HepG2 (cell line): ENCODE measurements around the gene PLPPR2. TPM values are rescaled to one million over a fixed set of nuclear protein-coding genes. Genes with fewer than 3 reads are reported as not detected.
A peak's percentile ranks its signal among the peaks of the same experiment; 100 is the strongest.

Source experiments
- AGO1 ChIP-seq: fragments of 200-400 bp; formaldehyde crosslinking; IDR thresholded peaks from 2 replicates; pipeline ENCODE4 v1.6.1; 2017; ENCODE audit warnings: mild to moderate bottlenecking, low read depth, low read length, moderate library complexity; ENCODE audit not compliant: poor library complexity, severe bottlenecking
- CREM ChIP-seq, 2 experiments: sonication (generic) in 1 of 2; formaldehyde crosslinking in 1 of 2; IDR thresholded peaks; 2 replicates each; pipeline versions ENCODE4 v1.4.0 to v1.6.1; 2016 to 2020; ENCODE audit warnings: antibody characterized with exemption in 1 of 2, mild to moderate bottlenecking in 1 of 2, missing genetic modification reagents in 1 of 2
- MAFK ChIP-seq, 2 experiments: IDR thresholded peaks in 1 of 2; conservative IDR thresholded peaks in 1 of 2; 2 replicates each; pipeline ENCODE4 v1.6.1; 2011; ENCODE audit warnings: improper control_type of control experiment in 2 of 2, low read length in 2 of 2
- TAF15 ChIP-seq: fragments of 200-400 bp; formaldehyde crosslinking; IDR thresholded peaks from one replicate; pipeline ENCODE4 v1.6.1; 2018; ENCODE audit warnings: mild to moderate bottlenecking, low read depth, low read length; ENCODE audit not compliant: poor library complexity, severe bottlenecking
- ZBTB7B ChIP-seq: sonication (generic); formaldehyde crosslinking; IDR thresholded peaks from 2 replicates; pipeline ENCODE4 v1.4.0; 2020; ENCODE audit warnings: missing genetic modification reagents
- ZFX ChIP-seq: sonication (generic); formaldehyde crosslinking; IDR thresholded peaks from 2 replicates; pipeline ENCODE4 v1.4.0; 2020; ENCODE audit warnings: mild to moderate bottlenecking, low read depth, missing genetic modification reagents, moderate library complexity
- ZMYM4 ChIP-seq: sonication (generic); formaldehyde crosslinking; IDR thresholded peaks from 2 replicates; pipeline ENCODE4 v1.8.1; 2023; ENCODE audit warnings: mild to moderate bottlenecking, missing genetic modification reagents
- ZNF17 ChIP-seq: sonication (generic); formaldehyde crosslinking; IDR thresholded peaks from 2 replicates; pipeline ENCODE4 v1.5.0; 2020; ENCODE audit warnings: mild to moderate bottlenecking, missing genetic modification reagents
- ZNF253 ChIP-seq: sonication (generic); formaldehyde crosslinking; IDR thresholded peaks from 2 replicates; pipeline ENCODE4 v1.8.0; 2022; ENCODE audit warnings: mild to moderate bottlenecking, missing genetic modification reagents, borderline replicate concordance
- ZNF331 ChIP-seq: sonication (generic); formaldehyde crosslinking; IDR thresholded peaks from 2 replicates; pipeline ENCODE4 v1.4.0; 2020; ENCODE audit warnings: missing genetic modification reagents
- ZNF441 ChIP-seq: sonication (generic); formaldehyde crosslinking; IDR thresholded peaks from 2 replicates; pipeline ENCODE4 v1.7.0; 2021; ENCODE audit warnings: missing genetic modification reagents, borderline replicate concordance
- ZNF652 ChIP-seq: IDR thresholded peaks from 2 replicates; pipeline ENCODE4 v1.6.1; 2016; ENCODE audit warnings: low read depth, borderline replicate concordance
- ZNF878 ChIP-seq: sonication (generic); formaldehyde crosslinking; IDR thresholded peaks from 2 replicates; pipeline ENCODE4 v1.8.1; 2023; ENCODE audit warnings: mild to moderate bottlenecking, missing genetic modification reagents, moderate library complexity
- polyA plus RNA-seq, 8 experiments: library from polyadenylated mRNA; depleted of rRNA in 3 of 8; stranded (reverse) in 7 of 8; unstranded in 1 of 8; fragments of >200 nt; fragmentation: Illumina TruSeq in 4 of 8; extraction: Trizol in 4 of 8; gene quantifications; 2 replicates each; pipeline versions ENCODE4 v1.2.1 to v1.2.3, GENCODE V29; 2011 to 2016; ENCODE audit warnings: low read depth in 4 of 8, missing spikeins in 1 of 8, mixed read lengths in 1 of 8; ENCODE audit not compliant: insufficient read depth in 1 of 8
- total RNA-seq, 5 experiments: library from RNA; depleted of rRNA; stranded (reverse); fragments of >200 nt; fragmentation: Illumina TruSeq; extraction: Trizol; gene quantifications; 2 replicates each; pipeline ENCODE4 v1.2.3, GENCODE V29; 2016; ENCODE audit warnings: low read depth in 1 of 5
- TF ChIP-seq, protein P1 (sequence below): sonication (generic); formaldehyde crosslinking; IDR thresholded peaks from 2 replicates; pipeline ENCODE4 v1.4.0; 2020; ENCODE audit warnings: missing genetic modification reagents
- TF ChIP-seq, protein P2 (sequence below): sonication (generic); formaldehyde crosslinking; IDR thresholded peaks from 2 replicates; pipeline ENCODE4 v1.8.1; 2023; ENCODE audit warnings: missing genetic modification reagents, mild to moderate bottlenecking, borderline replicate concordance
- TF ChIP-seq, protein P3 (sequence below): sonication (generic); formaldehyde crosslinking; IDR thresholded peaks from 2 replicates; pipeline ENCODE4 v1.8.0; 2022; ENCODE audit warnings: low read depth, missing genetic modification reagents
- TF ChIP-seq, protein P4 (sequence below): sonication (generic); formaldehyde crosslinking; IDR thresholded peaks from 2 replicates; pipeline ENCODE4 v1.4.0; 2020; ENCODE audit warnings: missing genetic modification reagents, borderline replicate concordance
- TF ChIP-seq, protein P5 (sequence below): IDR thresholded peaks from 2 replicates; pipeline ENCODE4 v1.6.1; 2016
- TF ChIP-seq, protein P6 (sequence below): sonication (generic); formaldehyde crosslinking; IDR thresholded peaks from 2 replicates; pipeline ENCODE4 v1.4.0; 2020; ENCODE audit warnings: missing genetic modification reagents; ENCODE audit errors: not compliant biosample characterization

The PLPPR2 gene
- total and polyA plus RNA-seq, 2 of the 13 experiments (the other 11 are each of a cell fraction or from before 2014, with no cell fraction given): 1.5 to 2.1 TPM

DNA sequence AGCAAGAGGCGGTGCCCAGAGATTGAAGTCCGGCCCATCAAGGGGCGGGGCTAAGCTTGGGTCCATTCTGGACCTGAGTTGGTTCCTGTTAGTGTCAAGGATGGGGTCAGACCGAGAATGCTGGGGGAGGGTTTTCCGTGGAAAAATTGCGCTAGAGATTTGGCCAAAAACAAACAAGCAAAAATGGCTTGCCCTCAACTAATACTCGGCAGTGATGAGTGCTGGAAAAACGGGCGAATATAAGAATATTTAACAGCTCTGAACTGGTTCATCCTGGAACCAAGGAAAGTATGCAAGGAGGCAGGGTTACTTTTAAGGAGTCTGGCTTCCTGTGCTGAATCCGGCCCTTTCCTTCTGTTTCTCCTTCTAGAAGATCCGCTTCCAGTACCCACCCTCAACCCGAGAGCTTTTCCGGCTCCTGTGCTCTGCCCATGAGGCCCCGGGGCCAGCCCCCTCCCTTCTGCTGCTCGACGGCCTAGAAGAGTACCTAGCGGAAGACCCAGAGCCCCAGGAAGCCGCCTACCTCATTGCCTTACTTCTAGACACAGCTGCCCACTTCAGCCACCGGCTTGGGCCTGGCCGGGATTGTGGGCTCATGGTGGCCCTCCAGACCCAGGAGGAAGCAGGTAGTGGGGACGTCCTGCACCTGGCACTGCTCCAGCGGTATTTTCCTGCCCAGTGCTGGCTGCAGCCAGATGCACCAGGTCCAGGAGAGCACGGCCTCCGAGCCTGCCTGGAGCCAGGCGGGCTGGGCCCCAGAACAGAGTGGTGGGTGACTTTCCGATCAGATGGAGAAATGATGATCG, 20.1 kb downstream of the PLPPR2 start (continued):
- TF ChIP-seq, protein P1, sequence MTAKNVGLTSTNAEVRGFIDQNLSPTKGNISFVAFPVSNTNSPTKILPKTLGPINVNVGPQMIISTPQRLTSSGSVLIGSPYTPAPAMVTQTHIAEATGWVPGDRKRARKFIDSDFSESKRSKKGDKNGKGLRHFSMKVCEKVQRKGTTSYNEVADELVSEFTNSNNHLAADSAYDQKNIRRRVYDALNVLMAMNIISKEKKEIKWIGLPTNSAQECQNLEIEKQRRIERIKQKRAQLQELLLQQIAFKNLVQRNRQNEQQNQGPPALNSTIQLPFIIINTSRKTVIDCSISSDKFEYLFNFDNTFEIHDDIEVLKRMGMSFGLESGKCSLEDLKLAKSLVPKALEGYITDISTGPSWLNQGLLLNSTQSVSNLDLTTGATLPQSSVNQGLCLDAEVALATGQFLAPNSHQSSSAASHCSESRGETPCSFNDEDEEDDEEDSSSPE (CRISPR knock-in tag): peak; percentile 40; the same call in 1 of the 2 replicates
- TF ChIP-seq, protein P2, sequence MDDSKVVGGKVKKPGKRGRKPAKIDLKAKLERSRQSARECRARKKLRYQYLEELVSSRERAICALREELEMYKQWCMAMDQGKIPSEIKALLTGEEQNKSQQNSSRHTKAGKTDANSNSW (CRISPR knock-in tag): no peak
- peak; percentile 73 for TF ChIP-seq ZFX (CRISPR knock-in tag)
- no peak for TF ChIP-seq ZMYM4 (CRISPR knock-in tag)
- TF ChIP-seq CREM (IDR thresholded peaks at IDR 0.05): no peak
- no peak for TF ChIP-seq CREM (CRISPR knock-in tag; IDR thresholded peaks at IDR 0.05)
- no peak; the same call in 1 of the 2 replicates for TF ChIP-seq ZBTB7B (CRISPR knock-in tag)
- TF ChIP-seq ZNF441 (CRISPR knock-in tag): no peak
- TF ChIP-seq ZNF17: no peak
- TF ChIP-seq, protein P3, sequence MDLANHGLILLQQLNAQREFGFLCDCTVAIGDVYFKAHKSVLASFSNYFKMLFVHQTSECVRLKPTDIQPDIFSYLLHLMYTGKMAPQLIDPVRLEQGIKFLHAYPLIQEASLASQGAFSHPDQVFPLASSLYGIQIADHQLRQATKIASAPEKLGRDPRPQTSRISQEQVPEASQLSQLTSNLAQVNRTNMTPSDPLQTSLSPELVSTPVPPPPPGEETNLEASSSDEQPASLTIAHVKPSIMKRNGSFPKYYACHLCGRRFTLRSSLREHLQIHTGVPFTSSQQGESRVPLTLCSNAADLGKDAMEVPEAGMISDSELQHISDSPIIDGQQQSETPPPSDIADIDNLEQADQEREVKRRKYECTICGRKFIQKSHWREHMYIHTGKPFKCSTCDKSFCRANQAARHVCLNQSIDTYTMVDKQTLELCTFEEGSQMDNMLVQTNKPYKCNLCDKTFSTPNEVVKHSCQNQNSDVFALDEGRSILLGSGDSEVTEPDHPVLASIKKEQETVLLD (CRISPR knock-in tag): no peak
- no peak for TF ChIP-seq TAF15
- no peak for TF ChIP-seq ZNF253 (CRISPR knock-in tag)
- TF ChIP-seq, protein P4, sequence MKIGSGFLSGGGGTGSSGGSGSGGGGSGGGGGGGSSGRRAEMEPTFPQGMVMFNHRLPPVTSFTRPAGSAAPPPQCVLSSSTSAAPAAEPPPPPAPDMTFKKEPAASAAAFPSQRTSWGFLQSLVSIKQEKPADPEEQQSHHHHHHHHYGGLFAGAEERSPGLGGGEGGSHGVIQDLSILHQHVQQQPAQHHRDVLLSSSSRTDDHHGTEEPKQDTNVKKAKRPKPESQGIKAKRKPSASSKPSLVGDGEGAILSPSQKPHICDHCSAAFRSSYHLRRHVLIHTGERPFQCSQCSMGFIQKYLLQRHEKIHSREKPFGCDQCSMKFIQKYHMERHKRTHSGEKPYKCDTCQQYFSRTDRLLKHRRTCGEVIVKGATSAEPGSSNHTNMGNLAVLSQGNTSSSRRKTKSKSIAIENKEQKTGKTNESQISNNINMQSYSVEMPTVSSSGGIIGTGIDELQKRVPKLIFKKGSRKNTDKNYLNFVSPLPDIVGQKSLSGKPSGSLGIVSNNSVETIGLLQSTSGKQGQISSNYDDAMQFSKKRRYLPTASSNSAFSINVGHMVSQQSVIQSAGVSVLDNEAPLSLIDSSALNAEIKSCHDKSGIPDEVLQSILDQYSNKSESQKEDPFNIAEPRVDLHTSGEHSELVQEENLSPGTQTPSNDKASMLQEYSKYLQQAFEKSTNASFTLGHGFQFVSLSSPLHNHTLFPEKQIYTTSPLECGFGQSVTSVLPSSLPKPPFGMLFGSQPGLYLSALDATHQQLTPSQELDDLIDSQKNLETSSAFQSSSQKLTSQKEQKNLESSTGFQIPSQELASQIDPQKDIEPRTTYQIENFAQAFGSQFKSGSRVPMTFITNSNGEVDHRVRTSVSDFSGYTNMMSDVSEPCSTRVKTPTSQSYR (CRISPR knock-in tag): no peak
- no peak for TF ChIP-seq ZNF331 (CRISPR knock-in tag)
- no peak for TF ChIP-seq ZNF878 (CRISPR knock-in tag)
- no peak; the same call in 1 of the 2 replicates for TF ChIP-seq ZNF652
- TF ChIP-seq MAFK (conservative IDR thresholded peaks at IDR 0.05 in 1 of 2, IDR thresholded peaks at IDR 0.05 in 1 of 2; ENCODE audit: low read length in 2 of 2): no peak
- TF ChIP-seq AGO1: no peak
- TF ChIP-seq, protein P5, sequence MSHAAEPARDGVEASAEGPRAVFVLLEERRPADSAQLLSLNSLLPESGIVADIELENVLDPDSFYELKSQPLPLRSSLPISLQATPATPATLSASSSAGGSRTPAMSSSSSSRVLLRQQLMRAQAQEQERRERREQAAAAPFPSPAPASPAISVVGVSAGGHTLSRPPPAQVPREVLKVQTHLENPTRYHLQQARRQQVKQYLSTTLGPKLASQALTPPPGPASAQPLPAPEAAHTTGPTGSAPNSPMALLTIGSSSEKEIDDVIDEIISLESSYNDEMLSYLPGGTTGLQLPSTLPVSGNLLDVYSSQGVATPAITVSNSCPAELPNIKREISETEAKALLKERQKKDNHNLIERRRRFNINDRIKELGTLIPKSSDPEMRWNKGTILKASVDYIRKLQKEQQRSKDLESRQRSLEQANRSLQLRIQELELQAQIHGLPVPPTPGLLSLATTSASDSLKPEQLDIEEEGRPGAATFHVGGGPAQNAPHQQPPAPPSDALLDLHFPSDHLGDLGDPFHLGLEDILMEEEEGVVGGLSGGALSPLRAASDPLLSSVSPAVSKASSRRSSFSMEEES (CRISPR knock-in tag): no peak
- TF ChIP-seq, protein P6, sequence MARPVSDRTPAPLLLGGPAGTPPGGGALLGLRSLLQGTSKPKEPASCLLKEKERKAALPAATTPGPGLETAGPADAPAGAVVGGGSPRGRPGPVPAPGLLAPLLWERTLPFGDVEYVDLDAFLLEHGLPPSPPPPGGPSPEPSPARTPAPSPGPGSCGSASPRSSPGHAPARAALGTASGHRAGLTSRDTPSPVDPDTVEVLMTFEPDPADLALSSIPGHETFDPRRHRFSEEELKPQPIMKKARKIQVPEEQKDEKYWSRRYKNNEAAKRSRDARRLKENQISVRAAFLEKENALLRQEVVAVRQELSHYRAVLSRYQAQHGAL: no peak
